ENCODE results near the gene BMPR2. TPM values are rescaled to one million over a fixed set of nuclear protein-coding genes. Genes with fewer than 3 reads are reported as not detected.
"Not testable (repeated sequence)": the region's sequence is repeated elsewhere in the genome, so short reads cannot be mapped to it uniquely, and the experiment has no call there.

Gene BMPR2
- total RNA-seq, 4 donors from 2014 or later = 30.4 to 50.2 (median 36.5) TPM

- TF ChIP-seq, protein P1, sequence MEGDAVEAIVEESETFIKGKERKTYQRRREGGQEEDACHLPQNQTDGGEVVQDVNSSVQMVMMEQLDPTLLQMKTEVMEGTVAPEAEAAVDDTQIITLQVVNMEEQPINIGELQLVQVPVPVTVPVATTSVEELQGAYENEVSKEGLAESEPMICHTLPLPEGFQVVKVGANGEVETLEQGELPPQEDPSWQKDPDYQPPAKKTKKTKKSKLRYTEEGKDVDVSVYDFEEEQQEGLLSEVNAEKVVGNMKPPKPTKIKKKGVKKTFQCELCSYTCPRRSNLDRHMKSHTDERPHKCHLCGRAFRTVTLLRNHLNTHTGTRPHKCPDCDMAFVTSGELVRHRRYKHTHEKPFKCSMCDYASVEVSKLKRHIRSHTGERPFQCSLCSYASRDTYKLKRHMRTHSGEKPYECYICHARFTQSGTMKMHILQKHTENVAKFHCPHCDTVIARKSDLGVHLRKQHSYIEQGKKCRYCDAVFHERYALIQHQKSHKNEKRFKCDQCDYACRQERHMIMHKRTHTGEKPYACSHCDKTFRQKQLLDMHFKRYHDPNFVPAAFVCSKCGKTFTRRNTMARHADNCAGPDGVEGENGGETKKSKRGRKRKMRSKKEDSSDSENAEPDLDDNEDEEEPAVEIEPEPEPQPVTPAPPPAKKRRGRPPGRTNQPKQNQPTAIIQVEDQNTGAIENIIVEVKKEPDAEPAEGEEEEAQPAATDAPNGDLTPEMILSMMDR (IDR thresholded peaks at IDR 0.05) = no peak
- no peak for TF ChIP-seq POLR2A (IDR thresholded peaks at IDR 0.05)
- DNase-seq (ENCODE audit: low spot score in 2 of 2) = no peak
- H3K4me3 ChIP-seq (ENCODE audit: low read depth, poor library complexity, severe bottlenecking) = no peak overlapping the region
- 67 to 79% methylated on average over 3 of the region's 3 CpGs for WGBS, 2 donors
- intact Hi-C loops (cut with DNase I; ENCODE audit: low total_unique reads) = no loop called here
Observed at GRCh38 chr2:202339071-202339870, 36.9 kb upstream of the BMPR2 start.

DNA sequence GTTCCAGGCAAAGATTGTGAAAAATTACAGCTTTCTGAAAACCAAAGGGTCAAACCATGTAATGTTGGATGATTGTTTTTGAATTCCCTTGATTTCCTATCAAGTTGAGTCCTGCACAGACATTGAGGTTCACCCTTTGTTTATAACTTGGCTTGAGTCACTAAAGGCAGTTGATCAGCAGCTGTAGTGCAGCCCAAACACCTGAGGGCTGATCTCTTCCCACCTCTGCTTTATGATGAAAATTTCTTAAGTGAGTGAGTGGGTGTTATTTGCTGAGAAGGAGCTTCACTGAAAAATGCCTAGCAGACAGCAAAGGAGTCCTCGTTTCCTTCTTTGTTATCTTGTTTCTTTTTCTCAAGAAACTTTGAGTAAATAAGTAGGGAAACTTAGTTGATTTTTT lies 31.9 kb upstream of the BMPR2 start:
- peak in 1 of 2 donors; percentile 13 for DNase-seq (ENCODE audit: low spot score in 2 of 2)
- intact Hi-C loops (cut with DNase I; ENCODE audit: low total_unique reads) = no loop called here
- TF ChIP-seq, protein P1 (IDR thresholded peaks at IDR 0.05) = no peak
- TF ChIP-seq POLR2A (IDR thresholded peaks at IDR 0.05) = no peak
- no peak overlapping the region for H3K4me3 ChIP-seq (ENCODE audit: low read depth, poor library complexity, severe bottlenecking)
- 52 to 54% methylated on average over 1 of the region's 1 CpG for WGBS, 2 donors

DNA sequence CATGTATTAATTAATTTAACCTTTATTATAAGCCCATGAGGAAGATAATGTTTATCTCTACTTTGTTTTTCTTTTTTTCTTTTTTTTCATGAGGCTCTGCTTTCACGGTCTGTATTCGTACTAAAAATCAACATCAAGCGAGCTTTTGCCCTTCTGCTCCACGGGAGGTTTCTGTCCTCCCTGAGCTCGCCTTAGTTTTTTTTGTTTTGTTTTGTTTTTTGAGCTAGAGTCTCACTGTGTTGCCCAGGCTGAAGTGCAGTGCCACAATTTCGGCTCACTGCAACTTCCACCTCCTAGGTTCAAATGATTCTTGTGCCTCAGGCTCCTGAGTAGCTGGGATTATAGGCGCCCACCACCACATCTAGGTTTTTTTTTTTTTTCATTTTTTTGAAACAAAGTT lies 29.9 kb upstream of the BMPR2 start:
- 93 to 94% methylated on average over 7 of the region's 7 CpGs for WGBS, 2 donors
- intact Hi-C loops (cut with DNase I; ENCODE audit: low total_unique reads) = no loop called here
- DNase-seq (ENCODE audit: low spot score in 2 of 2) = no peak
- TF ChIP-seq, protein P1 (IDR thresholded peaks at IDR 0.05) = no peak
- TF ChIP-seq POLR2A (IDR thresholded peaks at IDR 0.05) = no peak
- no peak overlapping the region for H3K4me3 ChIP-seq (ENCODE audit: low read depth, poor library complexity, severe bottlenecking)

DNA sequence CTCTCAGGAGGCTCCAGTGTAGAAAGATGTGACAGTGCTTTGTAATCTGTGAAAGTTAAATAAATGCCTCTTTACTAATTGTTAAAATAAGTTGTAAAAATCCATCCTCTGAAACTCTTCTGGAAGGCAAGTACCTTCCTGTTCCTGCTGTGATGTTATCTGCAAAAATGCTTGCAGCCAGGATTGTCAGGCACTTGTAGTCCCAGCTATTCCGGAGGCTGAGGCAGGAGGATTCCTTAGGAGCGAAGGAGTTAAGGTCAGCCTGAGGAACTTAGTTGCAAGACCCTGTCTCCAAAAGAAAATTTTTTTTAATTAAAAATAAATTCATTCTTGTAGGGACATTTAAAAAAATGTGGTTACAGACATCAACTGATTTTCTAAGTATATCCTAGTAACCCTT lies 22.7 kb upstream of the BMPR2 start:
- no peak for DNase-seq (ENCODE audit: low spot score in 2 of 2)
- no peak overlapping the region for H3K4me3 ChIP-seq (ENCODE audit: low read depth, poor library complexity, severe bottlenecking)
- 66 to 79% methylated on average over 2 of the region's 2 CpGs for WGBS, 2 donors
- intact Hi-C loops (cut with DNase I; ENCODE audit: low total_unique reads) = no loop called here
- TF ChIP-seq, protein P1 (IDR thresholded peaks at IDR 0.05) = no peak
- TF ChIP-seq POLR2A (IDR thresholded peaks at IDR 0.05) = no peak

DNA sequence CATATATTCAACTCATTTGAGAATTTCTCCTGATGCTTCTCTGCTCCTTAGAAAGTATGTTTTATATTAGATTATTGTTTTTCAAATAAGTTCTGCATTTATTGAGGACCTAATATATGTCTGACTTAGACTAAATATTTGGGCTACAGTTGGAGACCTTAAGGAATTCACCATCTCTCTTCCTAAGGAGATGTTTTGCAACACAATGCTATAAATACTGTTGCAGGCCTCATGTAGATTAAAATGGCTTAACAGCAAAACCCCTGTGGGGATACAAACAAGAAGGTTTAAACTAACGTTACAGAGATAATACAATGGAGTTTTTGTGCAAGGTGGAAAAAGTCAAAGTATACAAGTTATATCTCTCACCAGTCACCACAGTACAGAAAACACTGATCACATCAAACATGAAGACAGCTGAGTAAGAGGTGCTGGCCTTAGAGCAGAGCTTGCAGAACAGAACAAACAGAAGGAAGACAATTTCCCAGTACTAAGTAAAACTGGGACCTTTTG lies 20.1 kb upstream of the BMPR2 start:
- WGBS, 2 donors = 53 to 58% methylated on average over 1 of the region's 1 CpG
- intact Hi-C loops (cut with DNase I; ENCODE audit: low total_unique reads) = no loop called here
- TF ChIP-seq, protein P1 (IDR thresholded peaks at IDR 0.05) = no peak
- TF ChIP-seq POLR2A (IDR thresholded peaks at IDR 0.05) = no peak
- DNase-seq (ENCODE audit: low spot score in 2 of 2) = no peak
- H3K4me3 ChIP-seq (ENCODE audit: low read depth, poor library complexity, severe bottlenecking) = no peak overlapping the region

DNA sequence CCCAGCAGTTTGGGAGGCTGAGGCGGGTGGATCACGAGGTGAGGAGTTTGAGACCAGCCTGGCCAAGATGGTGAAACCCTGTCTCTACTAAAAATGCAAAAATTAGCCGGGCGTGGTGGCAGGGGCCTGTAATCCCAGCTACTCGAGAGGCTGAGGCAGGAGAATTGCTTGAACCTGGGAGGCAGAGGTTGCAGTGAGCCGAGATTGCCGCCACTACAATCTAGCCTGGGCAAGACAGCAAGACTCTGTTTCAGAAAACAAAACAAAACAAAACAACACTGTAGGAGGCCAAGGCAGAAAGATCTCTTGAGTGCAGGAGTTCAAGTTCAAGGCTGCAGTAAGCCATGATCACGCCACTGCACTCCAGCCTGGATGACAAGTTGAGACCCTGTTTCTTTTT lies 17.2 kb upstream of the BMPR2 start:
- DNase-seq (ENCODE audit: low spot score in 2 of 2); H3K4me3 ChIP-seq (ENCODE audit: low read depth, poor library complexity, severe bottlenecking); intact Hi-C loops (cut with DNase I; ENCODE audit: low total_unique reads): not testable (repeated sequence)
- 93 to 96% methylated on average over 8 of the region's 8 CpGs for WGBS, 2 donors

Measured in lower leg skin (tissue), 4 donors.